Smooth muscle cell (in vitro differentiated cells): ENCODE results near the gene RUNDC3A. TPM values are rescaled to one million over a fixed set of nuclear protein-coding genes. Genes with fewer than 3 reads are reported as not detected.

Experiments used
- DNase-seq: peaks from one replicate; lab custom pipeline; 2025; ENCODE audit not compliant: unreplicated experiment; lab: John Stamatoyannopoulos, UW
- H2AFZ ChIP-seq: fragments of 200-600 bp; sonication (generic); 2 replicates; pipeline ENCODE4 v1.6.0; 2016; ENCODE audit warnings: antibody characterized with exemption, low read depth, mild to moderate bottlenecking
- H3F3A ChIP-seq: fragments of 200-600 bp; sonication (generic); 2 replicates; pipeline ENCODE4 v1.6.0; 2017; ENCODE audit warnings: antibody characterized with exemption, low read depth
- H3K27ac ChIP-seq: fragments of 200-600 bp; sonication (generic); 2 replicates; pipeline ENCODE4 v1.5.1; 2016; ENCODE audit warnings: low read depth, mild to moderate bottlenecking
- H3K27me3 ChIP-seq: fragments of 200-600 bp; sonication (generic); 2 replicates; pipeline ENCODE4 v1.6.1; 2016; ENCODE audit warnings: low read depth, mild to moderate bottlenecking
- H3K36me3 ChIP-seq: fragments of 200-600 bp; sonication (generic); 2 replicates; pipeline ENCODE4 v1.5.1; 2016; ENCODE audit warnings: low read depth
- H3K4me1 ChIP-seq: fragments of 200-600 bp; sonication (generic); 2 replicates; pipeline ENCODE4 v1.5.1; 2016; ENCODE audit warnings: low read depth
- H3K4me2 ChIP-seq: fragments of 200-600 bp; sonication (generic); 2 replicates; pipeline ENCODE4 v1.6.0; 2016; ENCODE audit warnings: mild to moderate bottlenecking
- H3K4me3 ChIP-seq: fragments of 200-600 bp; sonication (generic); 2 replicates; pipeline ENCODE4 v1.5.1; 2016; ENCODE audit warnings: mild to moderate bottlenecking
- H3K79me2 ChIP-seq: fragments of 200-600 bp; sonication (generic); 2 replicates; pipeline ENCODE4 v1.6.0; 2016; ENCODE audit warnings: low read depth, mild to moderate bottlenecking
- H3K9ac ChIP-seq: fragments of 200-600 bp; sonication (generic); 2 replicates; pipeline ENCODE4 v1.6.0; 2016; ENCODE audit warnings: low read depth
- H3K9me3 ChIP-seq: fragments of 200-600 bp; sonication (generic); replicated peaks from 2 replicates; pipeline ENCODE4 v1.5.1; 2016; ENCODE audit warnings: low read depth
- H4K20me1 ChIP-seq: fragments of 200-600 bp; sonication (generic); 2 replicates; pipeline ENCODE4 v1.6.0; 2016; ENCODE audit warnings: low read depth
- WGBS: methylation state at CpG from one replicate; pipeline ENCODE4 v1.1.7; 2016; ENCODE audit warnings: low lambda C conversion rate; 5-methylcytosine and 5-hydroxymethylcytosine counted together
- polyA plus RNA-seq: library from polyadenylated mRNA; unstranded; fragments of >200 nt; fragmentation: Nextera tagmentation; extraction: Ambion mirVana; gene quantifications from 2 replicates; pipeline ENCODE4 v1.2.1, GENCODE V29; 2016
- total RNA-seq: library from RNA; depleted of rRNA; stranded (reverse); fragments of >200 nt; gene quantifications from 2 replicates; pipeline ENCODE4 v1.2.3, GENCODE V29; 2014
- TF ChIP-seq, protein P1 (sequence below): fragments of 200-600 bp; sonication (generic); IDR thresholded peaks from 2 replicates; pipeline ENCODE4 v1.5.1; 2017; ENCODE audit warnings: borderline replicate concordance, mild to moderate bottlenecking, antibody characterized with exemption; ENCODE audit not compliant: insufficient read depth, poor library complexity, severe bottlenecking

The RUNDC3A gene
- total and polyA plus RNA-seq, 2 experiments from 2014 or later, result 0.21 to 0.36 TPM

DNA sequence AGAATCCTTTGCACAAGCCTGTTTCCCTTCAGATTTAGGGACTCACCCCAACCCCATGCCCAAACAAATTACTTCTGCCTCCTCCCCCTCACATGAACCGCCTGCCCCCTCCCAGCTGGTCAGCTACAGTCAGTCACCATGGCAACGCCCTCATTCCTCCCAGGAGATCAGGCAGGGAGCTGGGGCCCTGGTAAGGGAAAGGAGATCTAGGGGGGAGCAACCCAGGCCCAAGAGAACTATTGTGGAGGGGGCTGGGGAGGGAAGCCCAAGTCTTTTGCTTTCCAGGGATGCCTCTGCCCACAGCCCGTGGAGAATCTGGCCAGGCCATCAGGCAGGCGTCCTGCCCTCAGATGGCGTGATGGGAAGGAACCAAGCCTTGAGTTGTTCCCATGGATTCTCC, 52.4 kb downstream of the RUNDC3A start:
- Histone ChIP-seq H3K4me2 (peak overlapping the region; percentile 94), H3K4me1 (peaks cover 25% of the 10 kb centered on the region), H3K9ac (no peak overlapping the region), H3K9me3 (no peaks in the 10 kb centered on the region), H3K36me3 (no peaks in the 10 kb centered on the region), H3K27ac (no peak overlapping the region), H3K4me3 (no peak overlapping the region), H2AFZ (no peak overlapping the region), H3K79me2 (peaks cover 12% of the 10 kb centered on the region), H3K27me3 (no peaks in the 10 kb centered on the region), H4K20me1 (peaks cover 51% of the 10 kb centered on the region), H3F3A (peaks cover 8% of the 10 kb centered on the region)
- WGBS, result 52% methylated on average over 5 of the region's 5 CpGs
- DNase-seq, result no peak
- TF ChIP-seq, protein P1, sequence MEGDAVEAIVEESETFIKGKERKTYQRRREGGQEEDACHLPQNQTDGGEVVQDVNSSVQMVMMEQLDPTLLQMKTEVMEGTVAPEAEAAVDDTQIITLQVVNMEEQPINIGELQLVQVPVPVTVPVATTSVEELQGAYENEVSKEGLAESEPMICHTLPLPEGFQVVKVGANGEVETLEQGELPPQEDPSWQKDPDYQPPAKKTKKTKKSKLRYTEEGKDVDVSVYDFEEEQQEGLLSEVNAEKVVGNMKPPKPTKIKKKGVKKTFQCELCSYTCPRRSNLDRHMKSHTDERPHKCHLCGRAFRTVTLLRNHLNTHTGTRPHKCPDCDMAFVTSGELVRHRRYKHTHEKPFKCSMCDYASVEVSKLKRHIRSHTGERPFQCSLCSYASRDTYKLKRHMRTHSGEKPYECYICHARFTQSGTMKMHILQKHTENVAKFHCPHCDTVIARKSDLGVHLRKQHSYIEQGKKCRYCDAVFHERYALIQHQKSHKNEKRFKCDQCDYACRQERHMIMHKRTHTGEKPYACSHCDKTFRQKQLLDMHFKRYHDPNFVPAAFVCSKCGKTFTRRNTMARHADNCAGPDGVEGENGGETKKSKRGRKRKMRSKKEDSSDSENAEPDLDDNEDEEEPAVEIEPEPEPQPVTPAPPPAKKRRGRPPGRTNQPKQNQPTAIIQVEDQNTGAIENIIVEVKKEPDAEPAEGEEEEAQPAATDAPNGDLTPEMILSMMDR, result no peak

DNA sequence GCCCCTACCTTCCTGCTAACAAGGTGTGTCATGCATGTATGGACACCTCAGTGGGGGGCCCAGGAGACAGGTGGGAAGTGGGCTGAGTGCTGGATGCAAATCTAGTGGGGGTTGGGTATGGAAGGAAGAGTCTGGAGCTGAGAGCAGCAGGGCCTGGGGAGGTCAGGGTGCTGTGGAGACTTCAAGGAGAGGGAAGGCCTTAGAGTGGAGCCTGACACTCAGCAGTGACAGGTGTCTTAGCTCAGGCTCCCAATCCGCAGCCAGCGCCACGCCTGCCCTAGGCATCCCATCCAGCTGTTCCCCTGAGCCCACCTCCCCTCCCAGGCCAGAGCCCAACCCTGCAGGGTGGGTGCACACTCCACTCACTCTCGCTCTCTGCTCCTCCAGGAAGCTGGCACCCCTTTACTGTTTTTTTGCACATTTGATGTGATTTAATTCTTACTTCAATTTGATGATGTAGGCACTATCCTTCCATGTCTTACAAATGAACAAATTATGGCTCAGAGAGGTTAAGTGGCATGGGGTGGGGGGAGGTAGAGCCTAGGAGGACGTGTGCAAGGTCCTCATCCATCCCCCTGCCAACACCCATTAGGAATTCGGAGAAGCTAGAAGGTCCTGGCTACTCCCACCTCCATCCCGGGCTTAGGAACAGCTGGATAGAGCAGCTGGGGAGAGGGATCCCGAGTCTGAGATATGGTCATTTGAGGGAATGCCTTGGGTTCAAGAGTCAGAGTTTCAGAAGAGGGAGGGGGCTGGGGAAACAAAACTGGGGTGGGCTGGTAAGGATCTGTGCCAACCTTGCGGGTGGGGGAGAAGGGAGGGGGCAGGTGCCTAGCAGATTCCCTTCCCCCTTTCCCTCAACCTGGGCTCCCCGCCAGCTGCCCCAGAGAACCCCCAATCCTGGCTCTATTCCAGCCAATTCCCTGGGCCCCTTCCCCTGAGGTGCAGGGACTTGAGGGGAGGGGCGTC, 53.2 kb downstream of the RUNDC3A start:
- Histone ChIP-seq H3K4me1 (peaks cover 25% of the 10 kb centered on the region), H3K9ac (no peak overlapping the region), H3K27me3 (no peaks in the 10 kb centered on the region), H3K27ac (no peak overlapping the region), H3K4me2 (peak overlapping the region; percentile 94), H3K79me2 (peaks cover 12% of the 10 kb centered on the region), H3K36me3 (no peaks in the 10 kb centered on the region), H4K20me1 (peaks cover 51% of the 10 kb centered on the region), H3K9me3 (no peaks in the 10 kb centered on the region), H3F3A (peaks cover 8% of the 10 kb centered on the region), H3K4me3 (peak overlapping the region; percentile 99), H2AFZ (no peak overlapping the region)
- 60% methylated on average over 9 of the region's 11 CpGs for WGBS
- DNase-seq, result no peak
- TF ChIP-seq, protein P1, result no peak

DNA sequence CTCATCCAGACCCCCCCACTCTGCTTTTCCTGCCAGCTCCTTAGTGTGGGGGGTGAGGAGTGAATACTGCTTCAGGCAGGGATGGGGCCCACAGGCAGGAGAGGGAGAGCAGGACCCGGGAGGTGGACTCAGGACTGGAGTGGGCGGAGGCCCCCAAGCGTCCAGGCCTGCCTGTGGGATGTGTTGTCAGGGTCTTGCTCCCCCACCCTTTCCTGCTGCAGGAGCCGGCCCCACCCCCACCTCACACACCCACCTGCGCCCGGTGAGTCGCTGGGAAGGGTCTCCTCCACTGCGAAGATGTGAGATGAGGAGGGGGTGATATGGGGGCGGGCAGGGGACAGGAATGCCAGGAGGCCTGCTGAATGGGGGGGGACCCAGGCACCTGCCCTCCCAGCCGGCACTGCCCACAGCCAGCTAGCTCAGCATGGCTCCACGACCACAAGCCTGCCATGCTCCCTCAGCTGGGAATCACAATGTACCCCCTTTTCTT, 54.1 kb downstream of the RUNDC3A start:
- Histone ChIP-seq H3K9me3 (no peaks in the 10 kb centered on the region), H2AFZ (no peak overlapping the region), H3K9ac (peak overlapping the region; percentile 74), H3K27ac (no peak overlapping the region), H3K4me3 (peak overlapping the region; percentile 99), H3K4me1 (peaks cover 25% of the 10 kb centered on the region), H3K27me3 (peaks cover 7% of the 10 kb centered on the region), H3K79me2 (peaks cover 12% of the 10 kb centered on the region), H3F3A (peaks cover 8% of the 10 kb centered on the region), H3K4me2 (peak overlapping the region; percentile 94), H3K36me3 (no peaks in the 10 kb centered on the region), H4K20me1 (peaks cover 51% of the 10 kb centered on the region)
- TF ChIP-seq, protein P1, result no peak
- no peak for DNase-seq
- 19% methylated on average over 5 of the region's 11 CpGs for WGBS
